HUES6 (cell line): Measurements from ENCODE around the gene CDC37L1.

Experiments used
- H3K27ac ChIP-seq: 2 replicates; pipeline ENCODE4 v1.7.0; 2013; ENCODE audit warnings: low read depth, mild to moderate bottlenecking, low read length, inconsistent platforms
- H3K27me3 ChIP-seq: 2 replicates; pipeline ENCODE4 v1.6.1; 2013; ENCODE audit warnings: low read length; ENCODE audit not compliant: control insufficient read depth, insufficient read depth
- H3K36me3 ChIP-seq: 2 replicates; pipeline ENCODE4 v1.6.1; 2013; ENCODE audit warnings: low read length; ENCODE audit not compliant: control insufficient read depth, insufficient read depth
- H3K4me1 ChIP-seq: 2 replicates; pipeline ENCODE4 v1.6.1; 2013; ENCODE audit warnings: low read length; ENCODE audit not compliant: control insufficient read depth, insufficient read depth
- H3K4me3 ChIP-seq: 2 replicates; pipeline ENCODE4 v1.5.1; 2013; ENCODE audit warnings: low read depth, low read length
- H3K9ac ChIP-seq: one replicate; pipeline ENCODE4 v1.6.1; 2013; ENCODE audit warnings: mild to moderate bottlenecking, low read length
- H3K9me3 ChIP-seq: 2 replicates; pipeline ENCODE4 v1.6.1; 2013; ENCODE audit warnings: low read depth, low read length; ENCODE audit not compliant: control insufficient read depth, insufficient read depth

The CDC37L1 gene

GRCh38 chr9:4669890-4670289, 9.5 kb upstream of the CDC37L1 start:
- H3K27me3 ChIP-seq: peaks cover 6% of the 10 kb centered on the region; the same call in 1 of the 2 replicates
- no peak overlapping the region for H3K9ac ChIP-seq
- H3K4me1 ChIP-seq: peaks cover 19% of the 10 kb centered on the region
- no peak overlapping the region for H3K27ac ChIP-seq
- no peaks in the 10 kb centered on the region for H3K36me3 ChIP-seq
- H3K9me3 ChIP-seq: no peaks in the 10 kb centered on the region
- H3K4me3 ChIP-seq: no peak overlapping the region

- Histone ChIP-seq H3K36me3 (no peaks in the 10 kb centered on the region), H3K27me3 (peaks cover 6% of the 10 kb centered on the region; the same call in 1 of the 2 replicates), H3K4me3 (no peak overlapping the region), H3K9me3 (no peaks in the 10 kb centered on the region), H3K4me1 (peaks cover 12% of the 10 kb centered on the region), H3K27ac (no peak overlapping the region), H3K9ac (no peak overlapping the region)
Observed at GRCh38 chr9:4670591-4670990, 8.8 kb upstream of the CDC37L1 start.

- H3K27me3 ChIP-seq: peaks cover 2% of the 10 kb centered on the region; the same call in 1 of the 2 replicates
- no peaks in the 10 kb centered on the region for H3K36me3 ChIP-seq
- H3K9ac ChIP-seq: no peak overlapping the region
- peaks cover 6% of the 10 kb centered on the region; the same call in 1 of the 2 replicates for H3K4me1 ChIP-seq
- H3K27ac ChIP-seq: no peak overlapping the region
- H3K4me3 ChIP-seq: no peak overlapping the region
- H3K9me3 ChIP-seq: no peaks in the 10 kb centered on the region
Observed at GRCh38 chr9:4671737-4672136, 7.6 kb upstream of the CDC37L1 start.

GRCh38 chr9:4674783-4675182, 4.6 kb upstream of the CDC37L1 start:
- no peak overlapping the region for H3K27ac ChIP-seq
- H3K4me3 ChIP-seq: no peak overlapping the region
- no peaks in the 10 kb centered on the region for H3K27me3 ChIP-seq
- no peak overlapping the region for H3K9ac ChIP-seq
- no peaks in the 10 kb centered on the region for H3K36me3 ChIP-seq
- no peaks in the 10 kb centered on the region for H3K9me3 ChIP-seq
- peaks cover 18% of the 10 kb centered on the region for H3K4me1 ChIP-seq

GRCh38 chr9:4677392-4677791, 2.0 kb upstream of the CDC37L1 start:
- H3K9ac ChIP-seq: no peak overlapping the region
- H3K9me3 ChIP-seq: no peaks in the 10 kb centered on the region
- no peaks in the 10 kb centered on the region for H3K27me3 ChIP-seq
- peaks cover 16% of the 10 kb centered on the region for H3K4me1 ChIP-seq
- no peak overlapping the region for H3K4me3 ChIP-seq
- H3K36me3 ChIP-seq: no peaks in the 10 kb centered on the region
- H3K27ac ChIP-seq: no peak overlapping the region

- H3K9me3 ChIP-seq: no peaks in the 10 kb centered on the region
- no peaks in the 10 kb centered on the region for H3K27me3 ChIP-seq
- no peaks in the 10 kb centered on the region for H3K36me3 ChIP-seq
- peak overlapping the region; percentile 78 for H3K9ac ChIP-seq
- peak overlapping the region; percentile 79 for H3K4me3 ChIP-seq
- peak overlapping the region; percentile 84 for H3K27ac ChIP-seq
- H3K4me1 ChIP-seq: peaks cover 16% of the 10 kb centered on the region
Observed at GRCh38 chr9:4678679-4679267, 596 bp upstream of the CDC37L1 start.

GRCh38 chr9:4680173-4680525, 780 bp downstream of the CDC37L1 start:
- peaks cover 16% of the 10 kb centered on the region for H3K4me1 ChIP-seq
- no peaks in the 10 kb centered on the region for H3K27me3 ChIP-seq
- 0 out of 2 replicates have a peak, but pooled peaks cover 5% of the 10 kb centered on the region for H3K36me3 ChIP-seq
- H3K9me3 ChIP-seq: no peaks in the 10 kb centered on the region
- H3K4me3 ChIP-seq: peak overlapping the region; percentile 79
- H3K27ac ChIP-seq: peak overlapping the region; percentile 55; the same call in 1 of the 2 replicates
- H3K9ac ChIP-seq: peak overlapping the region; percentile 82

- peak overlapping the region; percentile 82 for H3K9ac ChIP-seq
- H3K27ac ChIP-seq: no peak overlapping the region
- H3K36me3 ChIP-seq: peaks cover 11% of the 10 kb centered on the region
- H3K27me3 ChIP-seq: no peaks in the 10 kb centered on the region
- H3K4me1 ChIP-seq: peaks cover 16% of the 10 kb centered on the region
- H3K4me3 ChIP-seq: peak overlapping the region; percentile 79
- H3K9me3 ChIP-seq: no peaks in the 10 kb centered on the region
Observed at GRCh38 chr9:4680750-4681149, 1.4 kb downstream of the CDC37L1 start.

GRCh38 chr9:4684820-4685219, 5.5 kb downstream of the CDC37L1 start:
- Histone ChIP-seq H3K9ac (no peak overlapping the region), H3K4me3 (no peak overlapping the region), H3K4me1 (peaks cover 6% of the 10 kb centered on the region; the same call in 1 of the 2 replicates), H3K27me3 (no peaks in the 10 kb centered on the region), H3K9me3 (no peaks in the 10 kb centered on the region), H3K36me3 (peaks cover 24% of the 10 kb centered on the region), H3K27ac (no peak overlapping the region)

- Histone ChIP-seq H3K27me3 (no peaks in the 10 kb centered on the region), H3K9me3 (no peaks in the 10 kb centered on the region), H3K4me1 (0 out of 2 replicates have a peak, but pooled peaks cover 2% of the 10 kb centered on the region), H3K9ac (no peak overlapping the region), H3K27ac (no peak overlapping the region), H3K36me3 (peaks cover 35% of the 10 kb centered on the region), H3K4me3 (no peak overlapping the region)
Observed at GRCh38 chr9:4686112-4686511, 6.7 kb downstream of the CDC37L1 start.

- H3K36me3 ChIP-seq: peaks cover 37% of the 10 kb centered on the region
- H3K27me3 ChIP-seq: no peaks in the 10 kb centered on the region
- no peak overlapping the region for H3K27ac ChIP-seq
- H3K9me3 ChIP-seq: no peaks in the 10 kb centered on the region
- no peak overlapping the region for H3K9ac ChIP-seq
- H3K4me3 ChIP-seq: no peak overlapping the region
- 0 out of 2 replicates have a peak, but pooled peaks cover 2% of the 10 kb centered on the region for H3K4me1 ChIP-seq
Observed at GRCh38 chr9:4686584-4686983, 7.2 kb downstream of the CDC37L1 start.
